GM03348 (cell line): ENCODE results near the gene SUMF1.
A peak's percentile ranks its signal among the peaks of the same experiment; 100 is the strongest.
"Not testable (repeated sequence)": the region's sequence is repeated elsewhere in the genome, so short reads cannot be mapped to it uniquely, and the experiment has no call there.

Experiments used
- DNase-seq: peaks from one replicate; pipeline ENCODE4 v3.0.0; 2012; ENCODE audit warnings: low spot score

The SUMF1 gene

DNA sequence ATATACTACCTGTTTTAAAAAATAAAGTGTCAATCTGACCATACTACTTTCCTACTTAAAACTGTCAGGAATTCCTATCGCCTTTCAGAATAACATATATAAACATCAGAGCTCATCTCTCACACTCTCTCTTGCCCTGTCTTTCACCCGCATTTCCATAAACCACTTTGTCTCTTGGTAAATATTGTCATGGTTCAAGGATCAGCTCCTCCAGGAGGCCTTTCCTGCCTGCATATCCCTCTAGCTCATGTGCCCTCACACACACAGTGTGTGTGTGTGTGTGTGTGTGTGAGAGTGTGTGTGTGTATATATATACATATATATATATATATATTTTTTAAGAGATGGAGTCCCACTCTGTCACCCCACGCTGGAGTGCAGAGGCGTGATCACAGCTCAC, 6.7 kb downstream of the SUMF1 start:
- no peak for DNase-seq

DNA sequence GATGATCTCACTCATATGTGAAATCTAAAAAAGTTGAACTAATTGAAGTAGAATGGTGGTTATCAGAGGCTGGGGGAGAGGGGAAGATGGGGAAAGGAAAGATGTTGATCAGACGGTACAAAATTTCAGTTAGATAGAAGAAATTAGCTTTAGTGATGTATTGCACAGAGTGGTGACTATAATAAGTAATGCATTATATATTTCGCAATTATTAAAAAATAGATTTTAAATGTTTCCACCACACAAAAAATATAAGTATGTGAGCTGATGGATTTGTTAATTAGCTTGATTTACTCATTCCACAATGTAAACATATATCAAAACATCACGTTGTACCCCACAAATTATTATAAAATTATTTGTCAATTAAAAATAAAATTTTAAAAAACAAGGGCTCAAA, 8.1 kb downstream of the SUMF1 start:
- DNase-seq, result no peak

DNA sequence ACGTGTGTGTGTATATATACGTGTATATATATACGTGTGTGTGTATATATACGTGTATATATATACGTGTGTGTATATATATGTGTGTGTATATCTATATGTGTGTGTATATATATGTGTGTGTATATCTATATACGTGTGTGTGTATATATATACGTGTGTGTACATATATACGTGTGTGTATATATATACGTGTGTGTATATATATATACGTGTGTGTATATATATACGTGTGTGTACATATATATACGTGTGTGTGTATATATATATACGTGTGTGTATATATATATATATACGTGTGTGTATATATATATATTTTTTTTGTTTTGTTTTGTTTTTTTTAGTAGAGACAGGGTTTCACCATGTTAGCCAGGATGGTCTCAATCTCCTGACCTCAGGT, 10.3 kb downstream of the SUMF1 start:
- DNase-seq, result not testable (repeated sequence)

DNA sequence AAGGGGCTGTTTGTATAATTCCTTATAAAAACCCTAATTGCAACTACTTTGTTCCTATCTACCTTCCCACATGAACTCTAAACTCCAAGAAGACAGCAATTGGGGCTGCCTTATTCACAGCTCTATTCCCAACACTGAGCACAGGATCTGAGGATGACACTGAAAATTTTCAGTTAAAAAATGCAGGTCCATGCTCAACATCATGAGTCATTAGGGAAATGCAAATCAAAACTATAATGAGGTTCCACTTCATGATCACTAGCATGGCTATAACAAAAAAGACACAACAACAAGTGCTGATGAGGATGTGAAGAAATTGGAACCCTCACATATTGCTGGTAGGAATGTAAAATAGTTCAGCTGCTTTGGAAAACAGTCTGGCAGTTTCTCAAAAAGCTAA, 12.9 kb downstream of the SUMF1 start:
- DNase-seq, result no peak

DNA sequence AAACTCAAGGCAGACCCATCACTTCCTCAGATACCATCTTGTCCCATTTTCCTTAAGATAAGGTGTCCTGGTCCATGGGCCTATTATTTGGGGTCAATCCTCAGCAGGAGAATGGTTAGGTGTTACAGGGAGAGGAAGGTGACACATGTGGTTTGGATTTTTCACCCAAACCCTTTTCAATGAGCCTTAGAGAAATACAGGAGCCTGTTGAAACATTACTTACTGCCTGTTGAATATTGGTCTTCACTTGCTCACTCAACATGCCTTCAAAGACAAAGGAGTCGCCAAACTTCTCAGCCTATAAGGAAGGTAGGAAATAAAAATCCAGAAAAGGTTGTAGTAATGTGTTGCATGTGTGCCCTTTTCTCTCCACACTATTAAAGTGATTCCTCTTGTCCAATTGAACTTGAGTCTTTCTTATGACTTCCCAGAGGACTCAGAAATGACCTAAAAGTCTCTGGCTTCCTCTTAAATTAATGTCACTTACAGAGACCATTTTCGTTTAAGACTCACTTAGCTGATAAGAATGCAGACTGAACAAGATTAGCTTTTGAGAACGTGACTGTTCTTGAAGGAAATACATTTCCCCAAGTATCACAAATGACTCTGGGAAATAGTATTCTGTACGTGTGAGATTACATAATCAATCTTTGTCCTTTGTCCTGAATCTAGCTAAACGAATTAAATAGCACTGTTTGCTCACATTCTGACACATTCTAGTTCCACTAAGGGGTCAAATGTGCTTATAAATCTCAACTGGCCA, 17.8 kb downstream of the SUMF1 start:
- DNase-seq, result no peak

DNA sequence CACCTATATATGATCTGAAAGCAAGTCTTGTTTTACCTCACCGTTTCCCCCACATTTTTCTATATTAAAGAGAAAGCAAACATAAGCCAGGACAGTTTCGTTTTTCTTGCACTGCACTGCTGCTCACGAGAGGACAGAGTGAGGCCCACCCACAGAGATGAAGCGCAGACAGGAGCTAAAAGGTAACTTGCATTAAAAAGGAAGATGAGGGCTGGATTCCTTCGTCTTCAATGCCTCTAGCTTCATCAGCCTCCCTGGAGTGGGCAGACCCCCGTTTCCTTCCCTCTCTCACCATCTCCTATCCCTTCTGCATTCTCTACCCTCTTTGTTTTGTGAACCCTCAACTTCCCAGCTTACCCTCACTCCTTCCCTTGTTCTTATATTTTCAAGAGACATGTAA, 18.9 kb downstream of the SUMF1 start:
- no peak for DNase-seq

DNA sequence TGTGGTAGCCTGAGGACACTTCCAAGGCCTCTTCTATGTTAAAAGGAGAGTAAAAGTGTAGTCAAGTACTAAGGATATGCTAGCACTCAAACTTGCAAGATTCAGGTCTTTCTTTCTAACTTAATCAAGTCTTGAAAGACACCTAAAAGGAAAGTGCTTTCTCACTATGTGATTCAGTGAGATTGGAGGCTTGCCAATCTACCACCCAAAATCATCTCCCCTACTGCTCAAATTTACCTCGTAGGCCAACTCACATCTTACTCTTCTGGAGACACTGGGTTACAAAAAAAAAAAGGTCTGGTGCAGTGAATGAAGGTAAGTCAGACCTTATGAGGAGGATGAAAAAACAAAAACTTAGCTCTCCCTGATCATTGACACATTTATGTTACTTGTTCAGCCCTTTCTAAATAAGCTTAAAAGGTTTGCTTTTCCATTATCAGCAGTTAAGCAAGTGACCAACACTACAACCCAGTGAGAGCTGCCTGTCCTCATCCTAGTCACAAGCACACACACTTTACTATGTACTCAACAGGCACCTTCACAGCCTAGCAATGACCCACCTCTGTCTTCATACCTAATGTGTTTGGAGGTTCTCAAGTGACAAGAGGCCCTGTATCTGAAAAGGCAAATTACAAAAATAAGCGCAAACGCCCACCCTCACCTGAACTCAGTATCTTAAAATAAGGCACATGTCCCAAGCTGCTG, 19.6 kb downstream of the SUMF1 start:
- DNase-seq, result no peak

DNA sequence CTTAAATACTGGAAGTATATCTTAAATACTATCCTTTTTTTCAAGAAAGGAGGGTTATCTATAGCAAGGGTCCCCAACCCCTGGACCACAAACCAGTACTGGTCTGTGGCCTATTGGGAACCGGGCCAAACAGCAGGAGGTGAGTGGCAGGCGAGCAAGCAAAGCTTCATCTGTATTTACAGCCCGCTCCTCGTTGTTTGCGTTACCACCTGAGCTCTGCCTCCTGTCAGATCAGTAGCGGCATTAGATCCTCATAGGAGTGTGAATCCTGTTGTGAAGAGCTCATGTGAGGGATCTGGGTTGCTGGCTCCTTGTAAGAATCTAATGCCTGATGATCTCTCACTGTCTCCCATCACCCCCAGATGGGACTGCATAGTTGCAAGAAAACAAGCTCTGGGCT, 26.1 kb downstream of the SUMF1 start:
- no peak for DNase-seq

DNA sequence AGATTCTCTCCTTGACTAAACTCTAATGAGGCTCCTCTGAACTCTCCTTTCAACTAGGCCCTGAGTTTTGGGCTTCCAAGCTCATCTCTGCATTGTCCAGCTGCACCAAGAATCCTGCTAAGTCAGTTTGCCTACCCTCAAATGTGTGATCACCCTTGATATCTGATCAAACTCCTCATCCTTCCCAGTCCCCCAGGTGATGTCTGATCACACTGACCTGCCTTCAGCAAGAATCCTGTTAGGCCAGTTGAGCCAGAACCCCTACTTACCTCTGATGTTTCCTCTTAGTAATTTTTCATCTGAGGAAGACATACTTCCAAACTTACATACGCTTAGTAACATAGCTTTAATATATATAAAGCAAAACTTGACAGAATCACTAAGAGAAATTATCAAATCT, 28.8 kb downstream of the SUMF1 start:
- DNase-seq, result no peak

DNA sequence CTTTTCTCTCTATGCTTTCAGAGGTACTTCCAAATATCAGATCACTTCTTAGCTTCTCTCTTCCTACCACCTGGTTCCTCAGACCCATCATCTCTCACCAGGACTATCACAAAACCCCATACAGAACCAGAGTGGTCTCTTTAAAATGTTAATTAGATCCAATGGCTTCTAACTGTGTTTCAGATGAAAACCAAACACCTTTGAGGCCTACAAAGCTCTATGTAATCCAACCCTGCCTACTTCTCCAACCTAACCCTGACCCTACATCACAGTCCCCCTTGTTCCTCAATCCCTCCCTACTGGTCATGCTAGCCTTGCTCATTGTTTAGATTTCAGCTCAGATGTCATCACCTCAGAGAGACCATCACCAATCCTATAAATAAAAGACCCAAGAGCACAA, 34.8 kb downstream of the SUMF1 start:
- DNase-seq, result no peak

DNA sequence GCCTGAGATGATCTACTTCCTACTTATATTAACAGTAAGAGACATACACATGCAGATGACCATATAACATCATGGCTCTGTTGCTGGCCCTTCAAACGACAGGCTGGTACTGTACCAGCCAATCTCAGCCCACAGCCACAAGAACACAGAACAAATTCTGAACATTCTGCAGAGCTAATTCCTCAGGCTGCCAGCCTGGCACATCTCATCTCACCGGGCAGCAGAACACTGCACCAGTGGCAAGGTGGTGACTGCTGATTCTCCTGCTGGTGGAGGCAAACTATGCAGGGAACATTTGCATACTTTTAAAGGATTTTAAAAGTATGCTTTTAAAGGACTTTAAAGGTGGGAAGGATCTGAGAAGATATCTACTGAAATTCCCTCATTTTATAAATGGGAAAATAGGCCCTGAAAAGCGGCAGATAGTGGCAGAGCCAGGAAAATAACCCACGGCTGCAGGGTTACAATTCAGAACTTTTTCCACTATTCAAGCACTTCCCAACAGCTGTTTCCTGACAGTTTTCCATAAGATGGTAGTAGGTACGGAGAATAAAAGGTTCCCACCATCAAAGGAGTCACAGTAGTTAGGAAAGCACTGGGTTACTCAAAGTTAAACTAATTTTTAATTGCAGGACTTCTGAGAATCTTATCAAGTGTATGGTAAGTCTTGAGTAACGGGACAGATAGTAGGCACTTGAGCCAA, 37.3 kb downstream of the SUMF1 start:
- no peak for DNase-seq

DNA sequence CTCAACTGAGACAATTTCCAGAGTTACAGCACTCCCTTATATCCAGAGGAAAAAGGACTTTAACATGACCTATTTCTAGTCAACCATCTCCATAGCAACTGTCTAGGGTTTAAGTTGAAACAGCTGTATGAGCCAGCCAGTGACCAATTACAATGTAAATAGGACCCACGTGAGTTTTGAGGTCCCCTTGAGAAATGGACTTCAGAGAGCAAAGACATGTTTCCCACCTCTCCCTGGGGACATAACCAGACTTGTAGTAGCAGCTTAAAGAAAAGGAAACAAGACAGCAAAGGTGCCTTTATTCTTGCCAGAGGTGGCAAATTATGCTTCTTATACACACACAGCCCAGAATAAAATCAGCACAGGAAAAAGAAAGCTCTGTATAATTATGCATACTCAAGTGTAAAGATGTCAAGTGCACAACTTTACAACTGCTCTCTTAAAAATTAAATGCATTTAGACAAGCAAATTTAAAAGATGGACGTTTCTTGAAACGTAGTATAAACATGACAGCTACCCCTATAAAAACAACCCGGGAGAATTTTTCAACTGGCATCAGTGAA, 40.2 kb downstream of the SUMF1 start:
- peak; percentile 73 for DNase-seq

DNA sequence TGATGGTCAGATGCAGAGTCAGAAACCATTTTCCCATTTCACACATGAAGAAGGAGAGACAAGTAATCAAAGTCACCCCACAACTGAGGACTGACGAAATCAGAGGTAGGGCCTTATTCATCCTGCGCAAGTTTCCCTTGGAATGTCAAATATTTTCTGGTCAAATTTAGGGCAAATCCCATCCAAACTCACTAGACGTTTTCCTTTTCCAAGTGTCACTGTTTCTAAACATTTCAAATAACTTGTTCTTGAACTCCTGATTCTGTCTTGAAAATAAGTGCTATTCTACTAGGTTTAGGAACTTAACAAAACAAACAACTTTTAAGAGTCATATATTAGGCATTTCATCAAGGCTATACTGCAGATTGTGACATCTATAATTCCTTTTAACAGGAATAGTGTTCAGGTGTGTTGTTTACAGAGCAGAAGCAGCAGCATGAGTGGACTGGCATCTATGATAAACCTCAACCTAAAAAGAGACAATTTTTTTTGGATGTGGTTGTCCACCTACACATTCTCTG, 40.7 kb downstream of the SUMF1 start:
- DNase-seq, result no peak

DNA sequence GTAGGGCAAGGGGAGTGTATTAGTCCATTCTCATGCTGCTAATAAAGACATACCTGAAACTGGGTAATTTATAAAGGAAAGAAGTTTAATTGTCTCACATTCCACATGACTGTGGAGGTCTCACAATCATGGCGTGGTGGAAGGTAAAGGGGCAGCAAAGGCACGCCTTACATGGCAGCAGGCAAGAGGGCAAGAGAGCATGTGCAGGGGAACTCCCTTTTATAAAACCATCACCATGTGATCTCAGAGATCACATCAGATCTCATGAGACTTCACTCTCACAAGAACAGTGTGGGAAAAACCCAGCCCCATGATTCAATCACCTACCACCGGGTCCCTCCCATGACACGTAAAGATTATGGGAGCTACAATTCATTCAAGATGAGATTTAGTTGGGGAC, 41.4 kb downstream of the SUMF1 start:
- DNase-seq, result no peak

DNA sequence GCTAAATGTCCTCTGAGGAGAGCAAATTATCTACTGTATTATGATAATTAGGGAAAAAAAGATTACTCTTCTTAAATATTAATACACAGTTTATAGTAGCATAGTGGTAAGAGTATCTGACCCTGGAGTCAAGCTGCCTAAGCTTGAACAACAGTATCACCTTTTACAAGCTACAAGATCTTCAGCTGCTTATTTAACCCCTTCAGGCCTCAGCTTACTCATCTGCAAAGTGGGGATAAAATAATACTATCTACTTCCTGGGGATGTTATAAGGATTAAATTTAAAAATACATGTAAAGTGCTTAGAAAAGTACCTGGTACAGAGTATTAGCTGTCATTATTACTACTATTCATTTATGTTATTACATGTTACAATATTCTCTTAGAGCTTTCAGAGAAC, 42.0 kb downstream of the SUMF1 start:
- DNase-seq, result no peak

DNA sequence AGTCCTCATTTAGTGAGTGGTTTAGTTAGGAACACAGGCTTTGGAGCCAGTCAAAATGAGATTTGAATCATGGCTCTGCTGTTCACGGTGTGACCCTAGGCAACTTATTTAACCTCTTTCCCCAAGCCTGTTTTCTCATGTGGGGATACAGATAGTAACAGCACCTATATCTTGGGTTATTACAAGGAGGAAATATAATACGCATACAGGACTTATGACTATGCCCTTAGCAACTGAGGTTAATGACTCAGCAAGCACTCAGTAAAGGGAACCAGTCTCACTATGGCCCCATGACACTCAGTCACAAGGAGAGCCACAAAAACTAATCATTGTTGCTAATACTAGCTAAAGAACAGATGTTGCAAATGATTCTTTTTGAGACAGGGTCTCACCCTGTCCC, 45.9 kb downstream of the SUMF1 start:
- peak; percentile 40 for DNase-seq

DNA sequence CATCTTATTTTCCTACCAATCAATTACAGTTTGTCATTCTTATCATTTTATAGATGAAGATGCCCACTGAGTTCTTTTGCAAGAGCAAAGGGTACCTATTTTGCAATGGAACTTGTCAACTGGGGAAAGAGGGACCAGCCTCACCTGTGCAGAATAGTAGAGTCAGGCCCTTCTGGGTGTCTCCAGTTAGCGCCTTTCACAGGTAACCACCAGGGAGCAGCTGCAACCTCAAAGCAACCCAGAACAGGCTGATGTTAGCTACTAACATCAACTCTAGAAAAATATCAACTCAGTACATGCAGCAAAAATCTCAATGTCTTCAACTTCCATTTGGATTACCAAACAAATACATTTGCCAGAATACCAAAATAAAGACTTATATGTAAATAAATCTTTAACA, 47.1 kb downstream of the SUMF1 start:
- DNase-seq, result no peak

DNA sequence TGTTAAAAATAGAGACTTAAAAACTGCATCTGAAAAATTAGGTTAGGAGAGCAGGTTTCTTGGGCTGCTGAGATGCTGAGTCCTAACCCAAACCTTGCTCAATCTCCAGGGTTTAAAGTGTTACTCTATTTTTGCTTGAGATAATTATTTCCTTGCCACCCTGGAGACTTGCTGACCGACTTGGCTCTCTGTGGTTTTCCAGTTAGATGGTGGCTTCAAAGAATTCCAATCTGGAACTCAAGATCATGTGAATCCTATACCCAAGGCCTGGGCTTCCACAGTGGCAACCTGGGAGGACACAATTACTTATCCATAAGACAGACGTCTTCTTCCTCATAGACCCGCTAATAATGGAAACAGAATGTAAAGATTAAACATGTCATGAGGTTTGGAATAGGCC, 47.7 kb downstream of the SUMF1 start:
- DNase-seq, result no peak

DNA sequence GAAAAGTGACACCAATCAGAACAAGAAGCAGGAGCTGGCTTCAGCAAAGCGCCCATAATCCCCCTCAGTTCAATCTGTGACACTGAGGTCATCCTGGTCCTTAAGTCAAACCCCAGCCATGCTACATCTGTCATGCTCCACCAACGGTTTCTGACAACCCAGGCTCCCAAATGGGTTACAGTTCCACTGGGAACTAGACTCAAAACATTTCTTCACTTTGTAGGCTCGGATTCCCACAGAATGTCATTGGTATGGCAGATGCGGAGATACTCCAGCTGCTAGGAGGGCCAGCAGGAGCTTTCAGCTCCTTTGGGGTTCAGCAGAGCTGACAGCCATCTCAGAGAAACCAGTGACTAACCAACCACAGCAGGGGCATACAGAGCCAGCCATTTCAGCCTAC, 48.9 kb downstream of the SUMF1 start:
- no peak for DNase-seq

DNA sequence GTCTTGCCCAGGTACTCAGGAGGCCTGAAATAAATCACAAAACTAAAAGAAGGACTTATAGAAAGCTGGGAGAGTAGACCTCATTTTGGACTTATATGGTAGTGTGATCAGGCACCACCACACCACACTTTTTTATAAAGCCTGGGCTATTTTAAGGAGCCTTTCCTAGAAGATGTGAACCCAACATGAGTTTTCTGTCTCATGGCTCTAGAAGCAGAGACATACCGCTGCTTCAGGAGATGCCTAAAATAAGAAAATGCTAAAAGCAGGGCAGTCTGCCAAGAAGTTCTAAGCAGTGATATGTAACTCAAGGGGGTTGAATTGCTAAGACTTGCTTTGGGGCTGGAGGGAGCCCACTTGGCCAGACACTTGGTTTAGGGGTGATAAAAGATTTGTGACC, 49.6 kb downstream of the SUMF1 start:
- peak; percentile 10 for DNase-seq

DNA sequence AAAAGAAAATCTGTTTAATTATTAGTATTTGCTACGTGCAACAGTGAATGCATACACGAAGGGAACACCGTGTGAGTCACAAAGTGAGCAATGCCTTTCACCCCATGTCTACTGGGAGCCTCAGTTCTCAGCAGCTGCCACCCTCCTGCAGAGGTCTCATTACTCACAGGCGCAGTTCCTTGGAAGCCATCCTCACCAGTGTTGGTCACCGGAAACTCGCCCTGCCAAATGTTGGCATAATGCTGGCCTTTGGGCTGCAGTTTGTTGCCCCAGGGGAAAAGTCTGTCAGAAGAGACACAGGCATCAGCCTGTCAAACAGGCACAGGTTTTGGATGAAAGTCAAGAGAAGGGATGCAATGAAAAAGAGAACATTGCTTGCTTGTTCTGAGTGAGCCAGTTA, 50.1 kb downstream of the SUMF1 start:
- peak; percentile 80 for DNase-seq

DNA sequence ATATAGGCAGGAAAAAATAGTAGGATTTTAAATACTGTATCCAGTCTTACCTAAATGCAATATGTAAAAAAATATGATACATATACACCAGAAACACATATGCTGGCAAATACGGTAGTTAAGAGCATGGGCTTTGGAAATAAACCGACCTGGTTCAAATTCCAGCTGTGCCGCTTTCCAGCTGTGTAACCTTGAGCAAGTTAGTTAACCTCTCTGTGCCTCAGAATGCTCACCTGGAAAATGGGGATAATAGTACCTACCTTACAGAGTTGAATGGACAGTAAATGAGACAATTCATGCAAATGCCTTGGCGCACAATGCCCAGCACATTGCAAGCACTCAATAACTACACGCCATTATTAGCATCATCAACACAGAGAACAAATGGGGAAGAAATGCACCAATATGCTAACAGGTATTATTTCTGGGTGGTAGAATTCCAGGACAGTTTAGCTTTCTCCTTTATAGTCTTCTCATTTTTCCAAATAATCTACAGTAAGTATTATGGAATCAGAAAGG, 50.6 kb downstream of the SUMF1 start:
- DNase-seq, result no peak

DNA sequence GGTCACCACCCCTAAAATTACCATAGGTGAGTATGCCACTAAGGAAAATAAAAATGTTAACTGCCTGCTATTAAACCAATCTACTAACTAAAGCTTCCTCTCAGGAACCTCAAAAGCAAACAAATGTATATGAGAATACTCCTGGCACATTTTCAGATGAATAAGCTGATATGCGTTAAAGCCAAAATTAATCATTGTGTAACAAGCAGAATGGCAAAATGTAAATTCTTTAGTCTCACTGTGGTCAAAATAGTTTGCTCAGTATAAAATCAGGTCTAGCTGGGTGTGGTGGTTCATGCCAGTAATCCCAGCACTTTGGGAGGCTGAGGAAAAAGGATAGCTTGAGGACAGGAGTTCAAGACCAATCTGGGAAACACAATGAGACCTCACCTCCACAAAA, 53.6 kb downstream of the SUMF1 start:
- DNase-seq, result no peak
